NCI-H1417 (cell line): ENCODE measurements around the gene RBX1.

ENCODE experiments used
- DNase-seq, 3 experiments: peaks; one replicate each; lab custom pipeline; 2025; lab: John Stamatoyannopoulos, UW

Gene RBX1

DNA sequence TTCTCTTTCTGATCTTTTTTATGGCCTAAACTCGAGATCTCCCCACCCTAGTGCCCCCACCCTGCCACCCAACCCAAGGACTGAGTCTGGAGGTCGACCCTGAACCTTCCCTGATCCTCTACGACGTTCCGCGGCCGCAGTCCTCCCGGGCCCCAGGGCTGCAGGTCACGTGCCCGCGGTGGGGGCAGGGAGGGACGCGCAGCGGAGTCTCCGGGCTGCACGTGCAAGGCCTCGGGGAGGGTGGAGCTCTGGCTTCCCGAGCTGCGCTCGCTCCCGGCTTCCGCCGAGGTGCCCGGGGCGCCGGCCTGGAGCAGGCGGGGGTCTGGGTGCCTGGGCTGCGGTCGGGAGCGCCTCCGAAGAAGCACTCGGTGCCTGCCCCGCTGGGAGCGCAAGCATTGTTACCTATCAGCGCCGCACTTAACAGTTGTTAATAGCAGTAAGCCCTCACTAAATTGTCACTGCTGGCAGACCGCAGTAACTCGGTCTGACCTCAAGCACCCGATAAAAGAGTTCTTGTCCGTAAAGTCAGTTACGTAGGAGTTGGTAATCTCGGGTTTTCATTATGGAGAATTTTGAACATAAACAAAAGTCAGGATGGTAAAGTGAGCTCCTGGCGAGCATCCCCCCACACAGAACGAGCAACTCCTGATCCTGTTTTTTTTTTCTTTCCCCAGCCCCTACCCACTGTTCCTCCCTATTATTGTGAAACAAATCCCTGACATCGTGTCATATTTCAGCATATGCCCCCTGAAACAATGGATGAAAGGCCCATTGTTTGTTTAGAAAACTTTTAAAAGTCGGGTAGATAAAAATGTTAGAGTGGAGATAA is 71.5 kb downstream of the RBX1 start:
- peak; percentile 74 to 90 (median 83) for DNase-seq
